OCI-LY7 (cell line): ENCODE results near the gene ACOT11.

Source experiments
- EZH2phosphoT487 ChIP-seq: fragments of 200-600 bp; sonication (generic); IDR thresholded peaks from 2 replicates; pipeline ENCODE4 v1.6.1; 2018; ENCODE audit warnings: low read depth, borderline replicate concordance, mild to moderate bottlenecking, mixed run types, antibody characterized with exemption, low read length, moderate library complexity, mixed read lengths
- TF ChIP-seq, protein P1 (sequence below): fragments of 200-600 bp; sonication (generic); conservative IDR thresholded peaks from 2 replicates; pipeline ENCODE4 v1.5.1; 2014; ENCODE audit warnings: mild to moderate bottlenecking, antibody characterized with exemption, low read length, moderate library complexity, mixed read lengths

- TF ChIP-seq, protein P1, sequence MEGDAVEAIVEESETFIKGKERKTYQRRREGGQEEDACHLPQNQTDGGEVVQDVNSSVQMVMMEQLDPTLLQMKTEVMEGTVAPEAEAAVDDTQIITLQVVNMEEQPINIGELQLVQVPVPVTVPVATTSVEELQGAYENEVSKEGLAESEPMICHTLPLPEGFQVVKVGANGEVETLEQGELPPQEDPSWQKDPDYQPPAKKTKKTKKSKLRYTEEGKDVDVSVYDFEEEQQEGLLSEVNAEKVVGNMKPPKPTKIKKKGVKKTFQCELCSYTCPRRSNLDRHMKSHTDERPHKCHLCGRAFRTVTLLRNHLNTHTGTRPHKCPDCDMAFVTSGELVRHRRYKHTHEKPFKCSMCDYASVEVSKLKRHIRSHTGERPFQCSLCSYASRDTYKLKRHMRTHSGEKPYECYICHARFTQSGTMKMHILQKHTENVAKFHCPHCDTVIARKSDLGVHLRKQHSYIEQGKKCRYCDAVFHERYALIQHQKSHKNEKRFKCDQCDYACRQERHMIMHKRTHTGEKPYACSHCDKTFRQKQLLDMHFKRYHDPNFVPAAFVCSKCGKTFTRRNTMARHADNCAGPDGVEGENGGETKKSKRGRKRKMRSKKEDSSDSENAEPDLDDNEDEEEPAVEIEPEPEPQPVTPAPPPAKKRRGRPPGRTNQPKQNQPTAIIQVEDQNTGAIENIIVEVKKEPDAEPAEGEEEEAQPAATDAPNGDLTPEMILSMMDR: no peak
- no peak for TF ChIP-seq EZH2phosphoT487
Measured at GRCh38 chr1:54564312-54565112, 16.5 kb downstream of the ACOT11 start.
